Activated effector memory CD4-positive, alpha-beta T cell treated with Interleukin-2 at 50 U/mL for 16 hours (primary cell): ENCODE measurements around the gene EML4.
"Not testable (repeated sequence)": the region's sequence is repeated elsewhere in the genome, so short reads cannot be mapped to it uniquely, and the experiment has no call there.

ENCODE experiments used
- DNase-seq: peaks from one replicate; pipeline ENCODE4 v3.0.0-alpha.2; 2020

Gene EML4

GRCh38 chr2:42363413-42363812 is 194.3 kb downstream of the EML4 start:
- no peak for DNase-seq

- no peak for DNase-seq
Measured at GRCh38 chr2:42364658-42365057, 195.5 kb downstream of the EML4 start.

GRCh38 chr2:42366411-42366810 is 197.3 kb downstream of the EML4 start:
- no peak for DNase-seq

- no peak for DNase-seq
Measured at GRCh38 chr2:42367835-42368234, 198.7 kb downstream of the EML4 start.

GRCh38 chr2:42368817-42369531 is 199.8 kb downstream of the EML4 start:
- no peak for DNase-seq

- no peak for DNase-seq
Measured at GRCh38 chr2:42369532-42370229, 200.5 kb downstream of the EML4 start.

GRCh38 chr2:42371611-42372473 is 202.7 kb downstream of the EML4 start:
- DNase-seq: no peak

GRCh38 chr2:42372474-42373200 is 203.5 kb downstream of the EML4 start:
- DNase-seq: no peak

GRCh38 chr2:42376758-42377157 is 207.6 kb downstream of the EML4 start:
- DNase-seq: no peak

GRCh38 chr2:42378415-42378814 is 209.3 kb downstream of the EML4 start:
- no peak for DNase-seq

- DNase-seq: not testable (repeated sequence)
Measured at GRCh38 chr2:42380026-42380425, 210.9 kb downstream of the EML4 start.

GRCh38 chr2:42382144-42382543 is 213.0 kb downstream of the EML4 start:
- no peak for DNase-seq
